ENCODE measurements around the gene ASTN2. TPM values are rescaled to one million over a fixed set of nuclear protein-coding genes. Genes with fewer than 3 reads are reported as not detected.

The ASTN2 gene
- total and polyA plus RNA-seq, 9 of the 15 experiments (the other 6 are each of a cell fraction or from before 2014, with no cell fraction given): 0.56 to 3.5 (median 1.9) TPM

DNA sequence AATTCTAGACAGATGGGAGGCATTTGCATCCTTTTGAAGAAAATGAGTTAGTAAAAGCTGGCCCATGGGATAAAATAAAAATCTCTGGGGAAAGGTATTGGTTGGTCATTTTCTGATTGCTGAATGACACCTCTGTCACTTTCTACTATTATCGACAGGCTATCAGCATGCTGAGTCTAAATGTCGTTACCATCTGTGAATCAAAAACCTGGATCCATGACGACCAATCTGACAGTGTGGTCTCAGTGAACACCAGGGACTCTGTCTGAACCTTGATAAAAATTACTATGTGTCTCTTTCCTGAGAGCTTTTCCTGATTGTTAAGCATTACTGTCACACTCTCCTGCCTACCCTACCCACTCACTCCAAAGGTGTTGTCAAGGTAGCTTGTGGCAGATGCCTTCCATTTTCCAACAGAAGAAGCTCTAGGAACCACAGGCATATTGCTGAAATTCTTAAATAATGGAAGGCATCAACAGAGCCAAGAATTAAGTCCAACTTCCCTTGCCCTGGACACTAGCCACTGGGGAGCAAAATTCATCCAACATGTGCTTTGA lies 12.6 kb upstream of the ASTN2 start (continued):
- TF ChIP-seq POLR2B (IDR thresholded peaks at IDR 0.05; ENCODE audit: low read depth, partially characterized antibody) (no peak), NFATC3 (IDR thresholded peaks at IDR 0.05) (no peak), ZNF780A (CRISPR knock-in tag; IDR thresholded peaks at IDR 0.05) (no peak), CBX8 (IDR thresholded peaks at IDR 0.05; ENCODE audit: borderline replicate concordance, extremely low read depth, low read depth, low read length, poor library complexity, severe bottlenecking) (no peak), ZBTB17 (CRISPR knock-in tag; IDR thresholded peaks at IDR 0.05) (no peak), ZNF232 (CRISPR knock-in tag; IDR thresholded peaks at IDR 0.05) (no peak)
- TF ChIP-seq, protein P1, sequence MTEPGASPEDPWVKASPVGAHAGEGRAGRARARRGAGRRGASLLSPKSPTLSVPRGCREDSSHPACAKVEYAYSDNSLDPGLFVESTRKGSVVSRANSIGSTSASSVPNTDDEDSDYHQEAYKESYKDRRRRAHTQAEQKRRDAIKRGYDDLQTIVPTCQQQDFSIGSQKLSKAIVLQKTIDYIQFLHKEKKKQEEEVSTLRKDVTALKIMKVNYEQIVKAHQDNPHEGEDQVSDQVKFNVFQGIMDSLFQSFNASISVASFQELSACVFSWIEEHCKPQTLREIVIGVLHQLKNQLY (CRISPR knock-in tag; conservative IDR thresholded peaks at IDR 0.05): no peak

DNA sequence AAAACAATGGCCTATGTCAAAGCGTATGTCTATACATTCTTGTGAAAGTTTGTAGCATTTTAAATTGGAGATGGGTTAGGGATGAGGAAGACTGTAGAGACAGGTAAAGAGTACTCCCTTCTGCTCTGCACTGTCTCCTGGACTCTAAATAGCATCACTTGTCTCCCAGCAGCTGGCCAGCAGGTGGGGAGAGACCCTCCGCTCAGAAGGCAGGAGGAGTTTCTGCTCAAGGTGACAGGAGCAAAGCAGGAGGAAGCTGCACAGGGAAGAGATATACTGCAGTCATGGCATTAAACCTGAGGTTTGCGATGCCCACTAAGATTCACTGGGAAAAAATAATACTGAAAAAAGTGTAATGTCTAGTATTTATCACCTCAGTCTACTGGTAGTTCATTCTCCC lies 10.7 kb upstream of the ASTN2 start:
- no peaks in the 10 kb centered on the region for H3K9me3 ChIP-seq (replicated peaks; ENCODE audit: control insufficient read depth, insufficient read depth, low read depth, low read length)
- H3K36me3 ChIP-seq (ENCODE audit: control insufficient read depth, insufficient read depth, low read length): no peaks in the 10 kb centered on the region
- intact Hi-C loops (cut with micrococcal nuclease): no loop called here
- CTCF ChIA-PET (ENCODE audit: low intra/inter-chr PET ratio): no interaction called here
- WGBS (ENCODE audit: insufficient coverage, low coverage, missing lambda C conversion rate): 0% methylated on average over 3 of the region's 3 CpGs
- POLR2A ChIA-PET: no interaction called here
- H3K4me1 ChIP-seq (replicated peaks in 1 of 2; ENCODE audit: control insufficient read depth in 2 of 2, insufficient read depth in 2 of 2, low read length in 2 of 2): no peaks in the 10 kb centered on the region
- H3K4me2 ChIP-seq (ENCODE audit: insufficient read depth, low read length): no peak overlapping the region
- ATAC-seq (no peak), DNase-seq (ENCODE audit: extremely low read depth in 1 of 4, low spot score in 3 of 4) (no peak), FAIRE-seq (no peak)
- BruUV-seq (replicated peaks): no TSS peak
- no peaks in the 10 kb centered on the region for H3K27me3 ChIP-seq (ENCODE audit: control insufficient read depth in 2 of 2, insufficient read depth in 2 of 2, low read length in 2 of 2)
- H3K27ac ChIP-seq (ENCODE audit: extremely low read depth, low read depth, low read length): no peak overlapping the region
- no peaks in the 10 kb centered on the region for H3K79me2 ChIP-seq (ENCODE audit: control insufficient read depth, insufficient read depth, low read length)
- H3K4me3 ChIP-seq: no peak overlapping the region
- no peaks in the 10 kb centered on the region for H3K9me1 ChIP-seq (ENCODE audit: control insufficient read depth, insufficient read depth, low read length)
- no peak overlapping the region for H3K9ac ChIP-seq (ENCODE audit: insufficient read depth in 1 of 2, low read depth in 2 of 2, low read length in 2 of 2)
- TF ChIP-seq, protein P2, sequence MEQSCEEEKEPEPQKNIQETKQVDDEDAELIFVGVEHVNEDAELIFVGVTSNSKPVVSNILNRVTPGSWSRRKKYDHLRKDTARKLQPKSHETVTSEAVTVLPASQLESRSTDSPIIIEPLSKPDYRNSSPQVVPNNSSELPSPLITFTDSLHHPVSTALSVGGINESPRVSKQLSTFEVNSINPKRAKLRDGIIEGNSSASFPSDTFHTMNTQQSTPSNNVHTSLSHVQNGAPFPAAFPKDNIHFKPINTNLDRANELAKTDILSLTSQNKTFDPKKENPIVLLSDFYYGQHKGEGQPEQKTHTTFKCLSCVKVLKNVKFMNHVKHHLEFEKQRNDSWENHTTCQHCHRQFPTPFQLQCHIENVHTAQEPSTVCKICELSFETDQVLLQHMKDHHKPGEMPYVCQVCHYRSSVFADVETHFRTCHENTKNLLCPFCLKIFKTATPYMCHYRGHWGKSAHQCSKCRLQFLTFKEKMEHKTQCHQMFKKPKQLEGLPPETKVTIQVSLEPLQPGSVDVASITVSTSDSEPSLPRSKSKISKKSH (CRISPR knock-in tag; IDR thresholded peaks at IDR 0.05): no peak
- TF ChIP-seq CSDE1 (IDR thresholded peaks at IDR 0.05) (no peak), POLR3G (IDR thresholded peaks at IDR 0.05; ENCODE audit: extremely low read depth, insufficient read length, insufficient replicate concordance) (no peak), ZNF644 (tag; IDR thresholded peaks at IDR 0.05; ENCODE audit: low read depth) (no peak), ZNF696 (CRISPR knock-in tag; conservative IDR thresholded peaks at IDR 0.05) (no peak), RB1 (IDR thresholded peaks at IDR 0.05; ENCODE audit: low read depth) (no peak), ZNF133 (CRISPR knock-in tag; IDR thresholded peaks at IDR 0.05) (no peak)
- TF ChIP-seq, protein P3, sequence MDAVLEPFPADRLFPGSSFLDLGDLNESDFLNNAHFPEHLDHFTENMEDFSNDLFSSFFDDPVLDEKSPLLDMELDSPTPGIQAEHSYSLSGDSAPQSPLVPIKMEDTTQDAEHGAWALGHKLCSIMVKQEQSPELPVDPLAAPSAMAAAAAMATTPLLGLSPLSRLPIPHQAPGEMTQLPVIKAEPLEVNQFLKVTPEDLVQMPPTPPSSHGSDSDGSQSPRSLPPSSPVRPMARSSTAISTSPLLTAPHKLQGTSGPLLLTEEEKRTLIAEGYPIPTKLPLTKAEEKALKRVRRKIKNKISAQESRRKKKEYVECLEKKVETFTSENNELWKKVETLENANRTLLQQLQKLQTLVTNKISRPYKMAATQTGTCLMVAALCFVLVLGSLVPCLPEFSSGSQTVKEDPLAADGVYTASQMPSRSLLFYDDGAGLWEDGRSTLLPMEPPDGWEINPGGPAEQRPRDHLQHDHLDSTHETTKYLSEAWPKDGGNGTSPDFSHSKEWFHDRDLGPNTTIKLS (IDR thresholded peaks at IDR 0.05; ENCODE audit: borderline replicate concordance, low read depth): no peak
- TF ChIP-seq, protein P4, sequence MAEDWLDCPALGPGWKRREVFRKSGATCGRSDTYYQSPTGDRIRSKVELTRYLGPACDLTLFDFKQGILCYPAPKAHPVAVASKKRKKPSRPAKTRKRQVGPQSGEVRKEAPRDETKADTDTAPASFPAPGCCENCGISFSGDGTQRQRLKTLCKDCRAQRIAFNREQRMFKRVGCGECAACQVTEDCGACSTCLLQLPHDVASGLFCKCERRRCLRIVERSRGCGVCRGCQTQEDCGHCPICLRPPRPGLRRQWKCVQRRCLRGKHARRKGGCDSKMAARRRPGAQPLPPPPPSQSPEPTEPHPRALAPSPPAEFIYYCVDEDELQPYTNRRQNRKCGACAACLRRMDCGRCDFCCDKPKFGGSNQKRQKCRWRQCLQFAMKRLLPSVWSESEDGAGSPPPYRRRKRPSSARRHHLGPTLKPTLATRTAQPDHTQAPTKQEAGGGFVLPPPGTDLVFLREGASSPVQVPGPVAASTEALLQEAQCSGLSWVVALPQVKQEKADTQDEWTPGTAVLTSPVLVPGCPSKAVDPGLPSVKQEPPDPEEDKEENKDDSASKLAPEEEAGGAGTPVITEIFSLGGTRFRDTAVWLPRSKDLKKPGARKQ (CRISPR knock-in tag; IDR thresholded peaks at IDR 0.05): no peak
- no peaks in the 10 kb centered on the region for H4K20me1 ChIP-seq (replicated peaks; ENCODE audit: control insufficient read depth, insufficient read depth, low read length)
- in situ Hi-C loops (cut with MboI): no loop called here
- no peak overlapping the region for H2AFZ ChIP-seq (ENCODE audit: low read depth, low read length)

Data from K562 (cell line).